Measurements from ENCODE around the gene KEAP1. TPM values are rescaled to one million over a fixed set of nuclear protein-coding genes. Genes with fewer than 3 reads are reported as not detected.
"Not testable (repeated sequence)": the region's sequence is repeated elsewhere in the genome, so short reads cannot be mapped to it uniquely, and the experiment has no call there.

KEAP1 gene
- polyA plus RNA-seq (2012; ENCODE audit: insufficient read depth, insufficient read length, low read depth) = 258 TPM

GRCh38 chr19:10503002-10503789 is at the start of gene KEAP1:
KEAP1 (minus strand) TSS chr19:10503356; CDS start chr19:10500033, 3,323 bp downstream.
- Histone ChIP-seq H3K4me1 (no peaks in the 10 kb centered on the region), H3K9me3 (no peaks in the 10 kb centered on the region), H3K36me3 (peaks cover 26% of the 10 kb centered on the region), H3K27me3 (no peaks in the 10 kb centered on the region), H3K4me3 (ENCODE audit: low read depth, low read length) (peak within 1 kb of the TSS; percentile 93)
- DNase-seq = peak; percentile 60
- no peak for TF ChIP-seq CTCF (IDR thresholded peaks at IDR 0.05; ENCODE audit: low read depth, low read length)

GRCh38 chr19:10552510-10553053 is 49.4 kb upstream of the KEAP1 start:
- Histone ChIP-seq H3K4me3 (ENCODE audit: low read depth, low read length) (no peak overlapping the region), H3K4me1 (no peaks in the 10 kb centered on the region), H3K9me3 (no peaks in the 10 kb centered on the region), H3K36me3 (peaks cover 84% of the 10 kb centered on the region), H3K27me3 (no peaks in the 10 kb centered on the region)
- TF ChIP-seq CTCF (IDR thresholded peaks at IDR 0.05; ENCODE audit: low read depth, low read length) = no peak
- DNase-seq = peak; percentile 70

- H3K27me3 ChIP-seq = no peaks in the 10 kb centered on the region
- peak; percentile 29; the same call in 1 of the 2 replicates for TF ChIP-seq CTCF (IDR thresholded peaks at IDR 0.05; ENCODE audit: low read depth, low read length)
- DNase-seq = peak; percentile 35
- no peaks in the 10 kb centered on the region for H3K9me3 ChIP-seq
- no peak overlapping the region for H3K4me3 ChIP-seq (ENCODE audit: low read depth, low read length)
- H3K4me1 ChIP-seq = no peaks in the 10 kb centered on the region
- H3K36me3 ChIP-seq = peaks cover 81% of the 10 kb centered on the region
These were observed 48.6 kb upstream of the KEAP1 start for GRCh38 chr19:10551698-10552301.

GRCh38 chr19:10551006-10551405 is 47.9 kb upstream of the KEAP1 start:
- not testable (repeated sequence) for DNase-seq; H3K9me3 ChIP-seq; H3K4me1 ChIP-seq; H3K4me3 ChIP-seq (ENCODE audit: low read depth, low read length); H3K27me3 ChIP-seq
- H3K36me3 ChIP-seq = peaks cover 74% of the 10 kb centered on the region

- H3K9me3 ChIP-seq = no peaks in the 10 kb centered on the region
- H3K36me3 ChIP-seq = peaks cover 69% of the 10 kb centered on the region
- no peaks in the 10 kb centered on the region for H3K4me1 ChIP-seq
- DNase-seq = no peak
- no peaks in the 10 kb centered on the region for H3K27me3 ChIP-seq
- no peak overlapping the region for H3K4me3 ChIP-seq (ENCODE audit: low read depth, low read length)
- no peak for TF ChIP-seq CTCF (IDR thresholded peaks at IDR 0.05; ENCODE audit: low read depth, low read length)
These were observed 47.2 kb upstream of the KEAP1 start for GRCh38 chr19:10550336-10550735.

GRCh38 chr19:10549733-10550132 is 46.6 kb upstream of the KEAP1 start:
- no peak for DNase-seq
- TF ChIP-seq CTCF (IDR thresholded peaks at IDR 0.05; ENCODE audit: low read depth, low read length) = no peak
- Histone ChIP-seq H3K4me3 (ENCODE audit: low read depth, low read length) (no peak overlapping the region), H3K36me3 (peaks cover 66% of the 10 kb centered on the region), H3K4me1 (no peaks in the 10 kb centered on the region), H3K27me3 (no peaks in the 10 kb centered on the region), H3K9me3 (no peaks in the 10 kb centered on the region)
